22Rv1 (cell line): ENCODE results near the gene UBAP2L.

Source experiments
- CTCF ChIP-seq: fragments of 450-650 bp; IDR thresholded peaks from 2 replicates; pipeline ENCODE4 v1.5.1; 2017; ENCODE audit warnings: mild to moderate bottlenecking
- ZFX ChIP-seq: fragments of 450-650 bp; IDR thresholded peaks from 2 replicates; pipeline ENCODE4 v1.6.1; 2017; ENCODE audit warnings: antibody characterized with exemption, borderline replicate concordance

DNA sequence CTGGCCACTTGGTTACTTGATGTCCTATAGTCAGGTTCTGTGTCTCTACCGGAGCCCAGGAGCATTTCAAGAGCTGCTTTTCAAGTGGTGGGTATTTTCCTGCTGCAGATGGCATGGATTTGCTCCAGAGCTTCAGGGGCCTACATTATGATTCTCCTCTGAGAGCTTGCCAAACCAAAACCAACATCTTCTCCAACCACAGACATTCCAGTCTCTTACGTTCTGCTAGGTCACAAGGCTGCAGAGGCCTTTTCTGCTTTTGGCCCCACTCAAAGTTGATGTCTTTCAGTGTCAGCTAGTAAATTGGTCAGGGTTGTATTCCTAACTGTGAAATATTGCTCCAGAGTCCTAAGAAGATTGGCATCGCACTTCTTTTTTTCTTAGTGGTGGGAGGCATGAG, 85.4 kb downstream of the UBAP2L start:
- no peak for TF ChIP-seq CTCF
- TF ChIP-seq ZFX: no peak
